ENCODE results near the gene NR3C1. TPM values are rescaled to one million over a fixed set of nuclear protein-coding genes. Genes with fewer than 3 reads are reported as not detected.

Gene NR3C1
- total and polyA plus RNA-seq, 2 experiments from 2014 or later: 41.0 to 60.5 TPM

GRCh38 chr5:143416411-143416810 is 12.9 kb upstream of the NR3C1 start:
- H4K20me1 ChIP-seq (ENCODE audit: insufficient read depth, poor library complexity, severe bottlenecking): no peaks in the 10 kb centered on the region
- H3K9me2 ChIP-seq (replicated peaks; ENCODE audit: insufficient read depth): no peaks in the 10 kb centered on the region
- peak overlapping the region; percentile 26 for H3K4me2 ChIP-seq
- peaks cover 11% of the 10 kb centered on the region for H3K4me1 ChIP-seq (ENCODE audit: insufficient read depth)
- H3K4me3 ChIP-seq: no peak overlapping the region
- H3K9me3 ChIP-seq (ENCODE audit: low read depth): no peaks in the 10 kb centered on the region
- no peaks in the 10 kb centered on the region for H3K27me3 ChIP-seq
- no peak overlapping the region for H3K27ac ChIP-seq
- H3K36me3 ChIP-seq (replicated peaks; ENCODE audit: insufficient read depth, low read depth): no peaks in the 10 kb centered on the region
- H2AFZ ChIP-seq: no peak overlapping the region
- no peaks in the 10 kb centered on the region for H3K79me2 ChIP-seq
- DNase-seq (ENCODE audit: low spot score): no peak
- TF ChIP-seq EZH2phosphoT487 (IDR thresholded peaks at IDR 0.05; ENCODE audit: low read depth, severe bottlenecking, unreplicated experiment) (no peak), EZH2 (IDR thresholded peaks at IDR 0.05; ENCODE audit: borderline replicate concordance) (no peak), CTCF (IDR thresholded peaks at IDR 0.05; ENCODE audit: poor library complexity) (no peak)

GRCh38 chr5:143413958-143414669 is 10.6 kb upstream of the NR3C1 start:
- 89% methylated on average over 4 of the region's 4 CpGs for WGBS (ENCODE audit: low lambda C conversion rate, missing lambda C conversion rate)
- Histone ChIP-seq H3K36me3 (replicated peaks; ENCODE audit: insufficient read depth, low read depth) (no peaks in the 10 kb centered on the region), H3K27me3 (no peaks in the 10 kb centered on the region), H3K4me1 (ENCODE audit: insufficient read depth) (peaks cover 11% of the 10 kb centered on the region), H4K20me1 (ENCODE audit: insufficient read depth, poor library complexity, severe bottlenecking) (no peaks in the 10 kb centered on the region), H3K4me2 (no peak overlapping the region), H3K9me2 (replicated peaks; ENCODE audit: insufficient read depth) (no peaks in the 10 kb centered on the region), H3K79me2 (no peaks in the 10 kb centered on the region), H2AFZ (no peak overlapping the region), H3K9me3 (ENCODE audit: low read depth) (no peaks in the 10 kb centered on the region), H3K27ac (no peak overlapping the region), H3K4me3 (no peak overlapping the region)
- no peak for DNase-seq (ENCODE audit: low spot score)
- no peak for TF ChIP-seq EZH2 (IDR thresholded peaks at IDR 0.05; ENCODE audit: borderline replicate concordance)
- TF ChIP-seq EZH2phosphoT487 (IDR thresholded peaks at IDR 0.05; ENCODE audit: low read depth, severe bottlenecking, unreplicated experiment): no peak
- TF ChIP-seq CTCF (IDR thresholded peaks at IDR 0.05; ENCODE audit: poor library complexity): no peak

GRCh38 chr5:143412661-143413342 is 9.3 kb upstream of the NR3C1 start:
- 85% methylated on average over 2 of the region's 2 CpGs for WGBS (ENCODE audit: low lambda C conversion rate, missing lambda C conversion rate)
- H3K4me3 ChIP-seq: no peak overlapping the region
- H3K9me3 ChIP-seq (ENCODE audit: low read depth): no peaks in the 10 kb centered on the region
- no peaks in the 10 kb centered on the region for H3K27me3 ChIP-seq
- no peak overlapping the region for H3K27ac ChIP-seq
- TF ChIP-seq EZH2 (IDR thresholded peaks at IDR 0.05; ENCODE audit: borderline replicate concordance) (no peak), CTCF (IDR thresholded peaks at IDR 0.05; ENCODE audit: poor library complexity) (no peak), EZH2phosphoT487 (IDR thresholded peaks at IDR 0.05; ENCODE audit: low read depth, severe bottlenecking, unreplicated experiment) (no peak)
- peaks cover 11% of the 10 kb centered on the region for H3K4me1 ChIP-seq (ENCODE audit: insufficient read depth)
- H3K36me3 ChIP-seq (replicated peaks; ENCODE audit: insufficient read depth, low read depth): no peaks in the 10 kb centered on the region
- no peak overlapping the region for H3K4me2 ChIP-seq
- no peak for DNase-seq (ENCODE audit: low spot score)
- H3K79me2 ChIP-seq: no peaks in the 10 kb centered on the region
- H2AFZ ChIP-seq: no peak overlapping the region
- H4K20me1 ChIP-seq (ENCODE audit: insufficient read depth, poor library complexity, severe bottlenecking): no peaks in the 10 kb centered on the region
- no peaks in the 10 kb centered on the region for H3K9me2 ChIP-seq (replicated peaks; ENCODE audit: insufficient read depth)
